Glutamatergic neuron (in vitro differentiated cells): ENCODE measurements around the gene EFNB2. TPM values are rescaled to one million over a fixed set of nuclear protein-coding genes. Genes with fewer than 3 reads are reported as not detected.

Experiments used
- DNase-seq: peaks from one replicate; pipeline ENCODE4 v3.0.0; 2022
- H3K27ac Mint-ChIP-seq: one replicate; pipeline ENCODE4 v1.8.0; 2020; ENCODE audit warnings: mild to moderate bottlenecking, mixed read lengths, inconsistent platforms; ENCODE audit not compliant: unreplicated experiment
- H3K27me3 Mint-ChIP-seq: one replicate; pipeline ENCODE4 v1.8.0; 2020; ENCODE audit warnings: mild to moderate bottlenecking, moderate library complexity, mixed read lengths, inconsistent platforms; ENCODE audit not compliant: unreplicated experiment
- H3K36me3 Mint-ChIP-seq: one replicate; pipeline ENCODE4 v1.8.0; 2020; ENCODE audit warnings: mild to moderate bottlenecking, mixed read lengths, inconsistent platforms; ENCODE audit not compliant: unreplicated experiment
- H3K4me1 Mint-ChIP-seq: one replicate; pipeline ENCODE4 v1.8.0; 2020; ENCODE audit warnings: mild to moderate bottlenecking, low read depth, mixed read lengths, inconsistent platforms; ENCODE audit not compliant: unreplicated experiment
- H3K4me3 Mint-ChIP-seq: one replicate; pipeline ENCODE4 v1.8.0; 2020; ENCODE audit warnings: mild to moderate bottlenecking, mixed read lengths, inconsistent platforms; ENCODE audit not compliant: unreplicated experiment
- H3K9me3 Mint-ChIP-seq: one replicate; pipeline ENCODE4 v1.8.0; 2020; ENCODE audit warnings: mild to moderate bottlenecking, moderate library complexity, mixed read lengths, inconsistent platforms; ENCODE audit not compliant: unreplicated experiment
- total RNA-seq: library from RNA; stranded (reverse); fragmentation: NEBNext Ultra II Directional; extraction: Animal tissue kit (Norgen Biotek cat#: 25700); gene quantifications from one replicate; pipeline ENCODE4 v1.2.1, GENCODE V29; 2021; ENCODE audit not compliant: unreplicated experiment
- TF ChIP-seq, protein P1 (sequence below): fragments of 200-600 bp; sonication (generic); IDR thresholded peaks from one replicate; pipeline ENCODE4 v1.5.0; 2021; ENCODE audit not compliant: partially characterized antibody, unreplicated experiment

Gene EFNB2
- total RNA-seq, 1 donor from 2014 or later = 51.1 TPM

DNA sequence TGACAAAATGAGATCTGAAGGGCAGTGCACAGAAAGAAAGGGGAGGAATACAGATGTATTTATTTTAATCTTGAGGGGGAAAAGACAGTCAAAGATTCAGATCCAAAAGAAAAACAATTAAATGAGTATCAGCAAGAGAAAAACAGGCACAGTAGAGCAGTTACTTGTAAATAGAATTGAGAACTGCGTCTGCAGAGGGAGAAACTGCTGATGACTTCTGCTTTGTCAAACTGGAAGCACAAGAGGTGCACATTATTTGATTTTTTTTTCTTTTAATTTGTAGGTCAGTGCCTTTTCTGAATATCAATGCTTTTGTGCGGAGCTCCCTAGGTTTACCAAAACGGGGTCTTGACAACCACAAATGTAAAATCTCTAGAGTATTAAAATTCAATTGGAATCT lies 37.3 kb downstream of the EFNB2 start:
- Mint-ChIP-seq H3K36me3 (no peaks in the 10 kb centered on the region), H3K27ac (no peak overlapping the region), H3K9me3 (peaks cover 2% of the 10 kb centered on the region), H3K27me3 (no peaks in the 10 kb centered on the region), H3K4me1 (peaks cover 22% of the 10 kb centered on the region), H3K4me3 (no peak overlapping the region)
- no peak for DNase-seq
- TF ChIP-seq, protein P1, sequence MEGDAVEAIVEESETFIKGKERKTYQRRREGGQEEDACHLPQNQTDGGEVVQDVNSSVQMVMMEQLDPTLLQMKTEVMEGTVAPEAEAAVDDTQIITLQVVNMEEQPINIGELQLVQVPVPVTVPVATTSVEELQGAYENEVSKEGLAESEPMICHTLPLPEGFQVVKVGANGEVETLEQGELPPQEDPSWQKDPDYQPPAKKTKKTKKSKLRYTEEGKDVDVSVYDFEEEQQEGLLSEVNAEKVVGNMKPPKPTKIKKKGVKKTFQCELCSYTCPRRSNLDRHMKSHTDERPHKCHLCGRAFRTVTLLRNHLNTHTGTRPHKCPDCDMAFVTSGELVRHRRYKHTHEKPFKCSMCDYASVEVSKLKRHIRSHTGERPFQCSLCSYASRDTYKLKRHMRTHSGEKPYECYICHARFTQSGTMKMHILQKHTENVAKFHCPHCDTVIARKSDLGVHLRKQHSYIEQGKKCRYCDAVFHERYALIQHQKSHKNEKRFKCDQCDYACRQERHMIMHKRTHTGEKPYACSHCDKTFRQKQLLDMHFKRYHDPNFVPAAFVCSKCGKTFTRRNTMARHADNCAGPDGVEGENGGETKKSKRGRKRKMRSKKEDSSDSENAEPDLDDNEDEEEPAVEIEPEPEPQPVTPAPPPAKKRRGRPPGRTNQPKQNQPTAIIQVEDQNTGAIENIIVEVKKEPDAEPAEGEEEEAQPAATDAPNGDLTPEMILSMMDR = no peak

DNA sequence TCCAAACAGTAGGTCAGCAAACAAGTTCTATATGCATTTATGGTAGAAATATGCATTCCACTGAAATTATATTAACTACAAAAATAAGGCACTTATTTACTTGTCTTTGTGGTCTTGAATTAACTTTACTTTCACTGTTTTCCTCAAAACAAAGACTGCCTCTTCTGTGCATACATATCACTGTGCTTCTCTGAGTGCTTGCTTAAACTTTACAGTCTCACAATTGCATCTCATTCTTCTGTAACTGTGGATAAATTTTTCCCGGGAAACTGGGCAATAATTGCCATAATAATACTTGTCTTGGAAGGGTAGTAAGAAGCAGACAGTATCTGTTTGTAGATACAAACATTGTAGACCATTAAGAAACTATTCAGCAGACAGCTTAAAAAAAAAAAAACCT lies 38.4 kb downstream of the EFNB2 start:
- Mint-ChIP-seq H3K27ac (no peak overlapping the region), H3K4me3 (no peak overlapping the region), H3K36me3 (no peaks in the 10 kb centered on the region), H3K9me3 (peaks cover 2% of the 10 kb centered on the region), H3K27me3 (no peaks in the 10 kb centered on the region), H3K4me1 (peaks cover 22% of the 10 kb centered on the region)
- TF ChIP-seq, protein P1 = no peak
- DNase-seq = no peak

DNA sequence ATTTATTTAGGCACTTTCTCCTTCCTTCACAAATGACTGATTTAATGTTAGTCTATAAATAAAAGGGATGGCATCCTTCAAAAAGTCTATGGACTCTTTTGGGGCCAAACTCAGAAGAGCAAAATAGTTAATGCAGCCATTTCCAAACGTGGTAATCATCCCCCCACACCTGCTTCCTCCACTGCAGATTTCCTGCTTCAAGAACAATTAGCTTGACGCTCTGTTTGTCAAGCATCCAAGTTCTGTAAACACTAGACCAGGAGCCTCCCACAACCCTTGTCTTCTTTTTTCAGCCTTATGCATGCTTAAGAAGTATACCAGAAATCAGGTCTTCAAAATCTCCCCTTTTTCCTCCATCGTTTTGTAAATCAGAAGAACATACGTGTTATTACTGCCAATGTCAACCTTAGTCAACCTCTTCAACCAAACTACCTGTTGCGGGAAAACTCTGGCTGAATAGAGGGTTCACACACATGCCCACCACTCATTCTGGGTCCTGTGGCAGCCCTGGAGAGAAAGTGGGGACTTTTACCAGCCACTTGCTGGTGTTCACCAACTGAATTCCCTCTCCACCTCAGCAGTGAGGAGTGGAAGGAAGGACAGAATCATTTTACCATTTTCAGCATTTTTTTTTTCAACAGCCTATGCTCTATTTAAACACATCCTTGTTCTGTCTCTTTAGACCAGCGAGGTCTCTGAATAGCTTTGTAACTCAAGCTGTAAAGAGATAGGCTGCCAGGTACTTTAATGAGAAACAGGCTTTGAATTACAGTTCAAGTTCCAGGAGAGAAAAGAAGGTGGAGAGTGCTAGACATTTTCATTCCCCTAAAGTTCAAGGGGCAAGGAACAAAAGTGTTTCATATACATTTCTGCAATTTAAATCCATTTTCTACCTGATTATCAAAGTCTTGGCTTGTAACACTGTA lies 39.1 kb downstream of the EFNB2 start:
- H3K4me3 Mint-ChIP-seq = no peak overlapping the region
- H3K27ac Mint-ChIP-seq = no peak overlapping the region
- TF ChIP-seq, protein P1 = no peak
- peaks cover 3% of the 10 kb centered on the region for H3K9me3 Mint-ChIP-seq
- no peaks in the 10 kb centered on the region for H3K27me3 Mint-ChIP-seq
- H3K4me1 Mint-ChIP-seq = peaks cover 22% of the 10 kb centered on the region
- no peak for DNase-seq
- H3K36me3 Mint-ChIP-seq = no peaks in the 10 kb centered on the region

DNA sequence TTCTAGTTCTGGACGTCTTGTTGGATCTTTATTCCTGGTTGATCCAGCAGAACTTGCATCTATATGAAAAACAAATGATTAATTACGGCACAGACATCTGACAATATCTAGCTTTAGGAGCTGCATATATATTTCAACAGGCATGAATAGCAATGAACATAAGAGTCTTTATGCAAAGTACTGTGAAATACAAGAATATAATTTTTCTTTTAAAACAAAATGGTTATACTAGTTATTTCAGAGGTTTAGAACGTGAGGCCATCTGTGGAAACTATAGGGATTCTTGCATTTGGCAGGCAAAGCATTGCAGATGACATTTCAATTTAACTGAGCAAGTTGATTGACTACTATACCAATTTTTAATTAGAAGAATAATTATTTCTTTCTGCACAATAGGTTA lies 40.5 kb downstream of the EFNB2 start:
- Mint-ChIP-seq H3K4me3 (no peak overlapping the region), H3K9me3 (peaks cover 5% of the 10 kb centered on the region), H3K27ac (no peak overlapping the region), H3K4me1 (peaks cover 13% of the 10 kb centered on the region), H3K36me3 (no peaks in the 10 kb centered on the region), H3K27me3 (no peaks in the 10 kb centered on the region)
- TF ChIP-seq, protein P1 = no peak
- no peak for DNase-seq

DNA sequence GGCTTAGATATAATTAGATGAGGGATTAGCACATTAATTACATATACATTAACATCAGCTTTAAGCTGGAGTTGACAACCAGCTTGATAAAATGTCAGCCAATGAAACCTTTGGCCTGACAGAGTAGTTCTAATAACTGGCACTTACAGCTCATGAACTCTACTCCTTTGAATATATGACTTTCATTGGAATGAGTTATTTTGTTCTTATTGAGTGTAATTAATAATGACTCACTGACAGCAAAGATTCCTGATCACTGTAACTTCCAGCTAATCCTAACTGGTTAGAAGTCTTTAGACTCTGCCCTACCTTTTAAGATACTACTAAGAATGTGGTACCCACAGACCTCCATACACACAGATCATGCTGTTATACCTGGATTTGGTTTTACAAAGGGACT lies 41.0 kb downstream of the EFNB2 start:
- Mint-ChIP-seq H3K27me3 (no peaks in the 10 kb centered on the region), H3K36me3 (no peaks in the 10 kb centered on the region), H3K4me3 (no peak overlapping the region), H3K4me1 (peaks cover 11% of the 10 kb centered on the region), H3K27ac (no peak overlapping the region), H3K9me3 (peaks cover 5% of the 10 kb centered on the region)
- DNase-seq = no peak
- TF ChIP-seq, protein P1 = no peak
